Measurements from ENCODE around the gene APOL4.
"Not testable (repeated sequence)": the region's sequence is repeated elsewhere in the genome, so short reads cannot be mapped to it uniquely, and the experiment has no call there.

APOL4 gene

DNA sequence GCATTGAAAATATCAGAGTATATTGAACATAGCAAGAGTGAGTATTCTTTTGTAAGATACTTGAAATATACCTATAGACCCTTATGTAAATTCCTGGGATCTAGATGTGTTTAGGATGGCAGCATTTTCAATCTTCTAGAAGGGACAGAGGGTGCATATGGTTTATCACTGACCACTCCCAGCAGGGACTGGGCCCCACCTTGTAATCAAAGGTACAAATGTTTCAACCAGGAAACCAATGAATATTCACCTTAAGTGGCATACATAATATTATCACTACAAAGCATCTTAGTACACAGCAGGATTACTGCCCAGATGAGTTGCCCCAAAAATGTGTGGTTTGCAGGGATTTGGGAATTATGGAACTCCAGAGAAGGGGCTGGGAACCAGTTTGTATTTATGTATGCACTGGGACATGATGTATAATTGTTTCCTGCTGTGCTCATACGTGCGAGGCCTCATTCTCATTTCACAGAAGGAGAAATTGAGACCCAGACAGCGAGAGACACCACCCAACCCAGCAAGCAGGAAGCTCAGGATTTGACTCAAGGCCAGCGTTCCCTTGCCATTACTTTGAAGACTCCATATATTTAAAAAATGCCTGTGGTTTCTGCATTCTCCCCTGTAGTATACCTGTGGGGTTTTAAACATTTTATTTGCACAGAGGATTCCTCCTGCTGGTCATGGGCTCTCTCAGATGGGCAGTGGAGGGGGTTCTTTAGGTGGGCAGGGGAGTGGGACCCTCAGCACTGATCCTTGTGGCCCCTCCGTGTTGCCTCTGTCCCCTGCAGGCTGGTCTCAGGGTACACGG lies 5.2 kb downstream of the APOL4 start:
- H3K4me3 ChIP-seq (ENCODE audit: low read depth, low read length): no peak overlapping the region
- TF ChIP-seq, protein P1, sequence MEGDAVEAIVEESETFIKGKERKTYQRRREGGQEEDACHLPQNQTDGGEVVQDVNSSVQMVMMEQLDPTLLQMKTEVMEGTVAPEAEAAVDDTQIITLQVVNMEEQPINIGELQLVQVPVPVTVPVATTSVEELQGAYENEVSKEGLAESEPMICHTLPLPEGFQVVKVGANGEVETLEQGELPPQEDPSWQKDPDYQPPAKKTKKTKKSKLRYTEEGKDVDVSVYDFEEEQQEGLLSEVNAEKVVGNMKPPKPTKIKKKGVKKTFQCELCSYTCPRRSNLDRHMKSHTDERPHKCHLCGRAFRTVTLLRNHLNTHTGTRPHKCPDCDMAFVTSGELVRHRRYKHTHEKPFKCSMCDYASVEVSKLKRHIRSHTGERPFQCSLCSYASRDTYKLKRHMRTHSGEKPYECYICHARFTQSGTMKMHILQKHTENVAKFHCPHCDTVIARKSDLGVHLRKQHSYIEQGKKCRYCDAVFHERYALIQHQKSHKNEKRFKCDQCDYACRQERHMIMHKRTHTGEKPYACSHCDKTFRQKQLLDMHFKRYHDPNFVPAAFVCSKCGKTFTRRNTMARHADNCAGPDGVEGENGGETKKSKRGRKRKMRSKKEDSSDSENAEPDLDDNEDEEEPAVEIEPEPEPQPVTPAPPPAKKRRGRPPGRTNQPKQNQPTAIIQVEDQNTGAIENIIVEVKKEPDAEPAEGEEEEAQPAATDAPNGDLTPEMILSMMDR (IDR thresholded peaks at IDR 0.05; ENCODE audit: low read depth, low read length): no peak

DNA sequence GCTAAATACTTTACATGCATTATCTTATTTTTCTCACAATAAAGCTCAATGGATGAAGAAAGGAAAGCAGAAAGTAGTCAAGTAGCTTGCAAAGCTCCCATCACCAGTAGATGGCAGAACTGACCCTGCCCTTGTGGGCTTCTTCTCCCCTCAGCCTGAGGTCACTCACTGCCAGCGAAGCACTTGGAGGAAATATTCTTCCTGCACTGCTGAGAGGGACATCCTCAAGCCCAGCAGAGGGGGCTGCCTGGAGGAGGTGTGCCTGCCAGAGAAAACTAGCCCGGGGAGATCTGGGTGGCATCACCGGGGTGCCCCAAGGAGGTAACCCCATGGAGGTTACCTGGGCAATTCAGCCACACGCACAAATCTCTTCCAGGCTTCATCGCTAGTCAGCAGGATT lies 6.6 kb downstream of the APOL4 start:
- no peak overlapping the region for H3K4me3 ChIP-seq (ENCODE audit: low read depth, low read length)
- TF ChIP-seq, protein P1 (IDR thresholded peaks at IDR 0.05; ENCODE audit: low read depth, low read length): peak; percentile 80

GRCh38 chr22:36194385-36194784 lies 7.2 kb downstream of the APOL4 start:
- TF ChIP-seq, protein P1 (IDR thresholded peaks at IDR 0.05; ENCODE audit: low read depth, low read length): no peak

GRCh38 chr22:36193577-36193976 lies 8.0 kb downstream of the APOL4 start:
- TF ChIP-seq, protein P1 (IDR thresholded peaks at IDR 0.05; ENCODE audit: low read depth, low read length): no peak
- no peak overlapping the region for H3K4me3 ChIP-seq (ENCODE audit: low read depth, low read length)

More at GRCh38 chr22:36194385-36194784, 7.2 kb downstream of the APOL4 start:
- H3K4me3 ChIP-seq (ENCODE audit: low read depth, low read length): no peak overlapping the region

DNA sequence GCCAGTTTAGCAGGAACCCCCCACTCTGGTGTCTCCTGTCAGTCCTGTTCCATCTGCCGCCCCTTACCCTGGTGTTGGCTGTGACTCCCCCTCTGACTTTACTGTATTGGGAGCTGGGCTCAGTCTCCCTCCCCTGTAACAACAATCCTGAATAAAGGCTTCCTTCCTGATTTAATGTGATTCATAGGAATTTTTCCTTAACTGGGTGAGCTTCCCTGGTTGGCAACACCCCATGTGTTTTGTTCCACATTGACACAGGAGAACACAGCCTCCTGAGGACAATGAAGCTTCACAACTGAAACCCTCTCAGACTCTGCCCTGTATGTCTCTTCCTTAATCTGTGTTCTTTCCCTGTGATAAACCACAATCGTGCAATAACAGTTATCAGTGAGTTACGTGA lies 8.4 kb downstream of the APOL4 start:
- no peak overlapping the region for H3K4me3 ChIP-seq (ENCODE audit: low read depth, low read length)
- TF ChIP-seq, protein P1 (IDR thresholded peaks at IDR 0.05; ENCODE audit: low read depth, low read length): no peak

- TF ChIP-seq, protein P1 (IDR thresholded peaks at IDR 0.05; ENCODE audit: low read depth, low read length): no peak
- no peak overlapping the region for H3K4me3 ChIP-seq (ENCODE audit: low read depth, low read length)
These were observed 9.1 kb downstream of the APOL4 start for GRCh38 chr22:36192542-36192941.

DNA sequence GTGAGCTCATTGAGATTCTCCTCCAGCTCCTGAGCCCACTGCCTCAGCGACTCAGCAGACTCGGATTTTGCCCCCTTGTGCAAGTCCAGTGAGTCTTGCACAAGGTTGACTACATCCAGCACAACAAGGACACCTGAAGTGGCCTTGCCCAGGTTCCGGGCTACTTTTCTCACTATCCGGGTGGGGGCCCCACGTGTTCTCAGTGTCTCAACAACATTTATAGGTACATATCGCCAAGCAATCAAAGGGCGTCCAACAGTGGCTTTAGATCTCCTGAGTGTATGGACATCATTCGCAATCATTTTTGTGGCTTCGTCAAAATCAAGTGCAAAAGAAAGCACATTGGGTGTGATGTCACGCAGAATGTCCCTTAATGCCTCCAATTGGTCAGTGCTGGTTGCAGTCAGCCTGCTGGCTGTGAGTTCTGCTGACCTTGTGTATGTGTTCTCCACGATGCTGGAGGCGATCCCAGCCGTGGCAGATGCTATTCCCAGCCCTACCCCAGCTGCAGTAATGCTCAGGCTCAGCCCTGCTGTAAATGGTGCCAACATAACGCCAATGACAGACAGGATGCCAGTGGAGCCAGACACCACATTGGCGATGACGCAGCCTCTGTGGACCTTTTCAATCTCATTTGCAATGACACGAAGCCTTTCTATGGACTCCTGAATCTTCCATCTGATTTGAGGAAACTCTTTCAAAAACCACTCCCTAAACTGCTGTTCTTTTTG lies 10.3 kb downstream of the APOL4 start:
- no peak overlapping the region for H3K4me3 ChIP-seq (ENCODE audit: low read depth, low read length)
- TF ChIP-seq, protein P1 (IDR thresholded peaks at IDR 0.05; ENCODE audit: low read depth, low read length): no peak

DNA sequence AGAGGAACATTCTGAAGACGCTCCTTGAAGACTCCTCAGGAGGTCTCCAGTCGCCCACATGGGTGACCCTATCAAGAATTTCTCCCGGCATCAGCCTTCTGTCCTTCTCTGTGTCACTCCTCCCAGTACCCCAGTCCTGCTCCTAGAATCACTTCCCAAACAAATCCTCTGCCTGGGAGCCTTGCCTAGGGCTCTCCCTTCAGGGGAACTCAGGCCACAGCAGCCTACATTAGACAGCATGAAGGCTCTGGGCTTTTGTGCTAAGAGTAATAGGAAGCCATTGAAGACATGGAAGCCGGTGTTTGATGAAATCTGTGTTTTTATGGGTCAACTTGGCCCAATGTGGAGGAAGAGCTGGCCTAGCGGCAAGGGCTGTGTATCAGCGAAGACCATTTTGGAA lies 13.7 kb downstream of the APOL4 start:
- H3K4me3 ChIP-seq (ENCODE audit: low read depth, low read length): not testable (repeated sequence)

Measured in WI38 (cell line).